ENCODE data around the gene HTR7.
A peak's percentile ranks its signal among the peaks of the same experiment; 100 is the strongest.

Gene HTR7

GRCh38 chr10:90777621-90778020, 80.2 kb downstream of the HTR7 start:
- POLR2A ChIA-PET, result no interaction called here
- CTCF ChIA-PET, result interaction anchor here (1.2 to 2.4 kb wide), 2 partner anchors 10 to 87 kb away, joined by 3 to 9 read pairs; no protein-coding TSS in a partner anchor

GRCh38 chr10:90775351-90776028, 82.3 kb downstream of the HTR7 start:
- TF ChIP-seq CTCF (IDR thresholded peaks at IDR 0.05; ENCODE audit: control extremely low read depth, extremely low read depth, low read depth, missing control alignments), result no peak
- ChIA-PET POLR2A (no interaction called here), CTCF (interaction anchor here (1.0 to 1.6 kb wide), 3 partner anchors 13 to 24 kb away, joined by 3 to 4 read pairs (median 3); no protein-coding TSS in a partner anchor)
- no peak for DNase-seq (ENCODE audit: extremely low spot score)

More at GRCh38 chr10:90777621-90778020, 80.2 kb downstream of the HTR7 start:
- no peak for DNase-seq (ENCODE audit: extremely low spot score)
- no peak for TF ChIP-seq CTCF (IDR thresholded peaks at IDR 0.05; ENCODE audit: control extremely low read depth, extremely low read depth, low read depth, missing control alignments)

GRCh38 chr10:90769946-90770841, 87.6 kb downstream of the HTR7 start:
- TF ChIP-seq CTCF (IDR thresholded peaks at IDR 0.05; ENCODE audit: control extremely low read depth, extremely low read depth, low read depth, missing control alignments), result no peak
- ChIA-PET POLR2A (no interaction called here), CTCF (interaction anchor here (1.0 to 1.3 kb wide), 2 partner anchors 17 to 19 kb away, joined by 3 to 6 read pairs; no protein-coding TSS in a partner anchor)
- no peak for DNase-seq (ENCODE audit: extremely low spot score)

- CTCF ChIA-PET, result interaction anchor here (0.7 to 3.0 kb wide), 24 partner anchors 9 to 885 kb away, joined by 3 to 20 read pairs (median 3); partner anchors contain the start of gene RPP30
- TF ChIP-seq CTCF (IDR thresholded peaks at IDR 0.05; ENCODE audit: control extremely low read depth, extremely low read depth, low read depth, missing control alignments), result peak; percentile 56
- peak; percentile 42 for DNase-seq (ENCODE audit: extremely low spot score)
- POLR2A ChIA-PET, result no interaction called here
Observed at GRCh38 chr10:90751107-90751997, 106.5 kb downstream of the HTR7 start.

GRCh38 chr10:90746829-90747228, 111.0 kb downstream of the HTR7 start:
- ChIA-PET CTCF (interaction anchor here (1.0 to 2.2 kb wide), 5 partner anchors 9 to 118 kb away, joined by 3 to 7 read pairs (median 5); no protein-coding TSS in a partner anchor), POLR2A (no interaction called here)
- DNase-seq (ENCODE audit: extremely low spot score), result no peak
- TF ChIP-seq CTCF (IDR thresholded peaks at IDR 0.05; ENCODE audit: control extremely low read depth, extremely low read depth, low read depth, missing control alignments), result no peak

All from GM10248 (cell line).